GM21381 (cell line): Measurements from ENCODE around the gene ABCC1.

Source experiments
- ATAC-seq: cut with Tn5 transposase; IDR thresholded peaks from one replicate; pipeline ENCODE4 v1.9.1; 2021; ENCODE audit warnings: mild to moderate bottlenecking, moderate library complexity; ENCODE audit not compliant: unreplicated experiment

Gene ABCC1

GRCh38 chr16:15990902-15991301 lies 41.5 kb downstream of the ABCC1 start:
- no peak for ATAC-seq

GRCh38 chr16:15993128-15993527 lies 43.7 kb downstream of the ABCC1 start:
- no peak for ATAC-seq

GRCh38 chr16:15993541-15993940 lies 44.1 kb downstream of the ABCC1 start:
- no peak for ATAC-seq

GRCh38 chr16:15993946-15994665 lies 44.7 kb downstream of the ABCC1 start:
- ATAC-seq, result no peak

- ATAC-seq, result no peak
These were observed 47.2 kb downstream of the ABCC1 start for GRCh38 chr16:15996432-15997109.

- ATAC-seq, result no peak
These were observed 51.3 kb downstream of the ABCC1 start for GRCh38 chr16:16000685-16001084.

GRCh38 chr16:16001596-16002255 lies 52.3 kb downstream of the ABCC1 start:
- no peak for ATAC-seq

- ATAC-seq, result no peak
These were observed 54.4 kb downstream of the ABCC1 start for GRCh38 chr16:16003719-16004313.

- ATAC-seq, result no peak
These were observed 54.9 kb downstream of the ABCC1 start for GRCh38 chr16:16004314-16004749.

- ATAC-seq, result no peak
These were observed 56.3 kb downstream of the ABCC1 start for GRCh38 chr16:16005721-16006120.

- ATAC-seq, result no peak
These were observed 57.2 kb downstream of the ABCC1 start for GRCh38 chr16:16006650-16007049.

GRCh38 chr16:16007743-16008111 lies 58.3 kb downstream of the ABCC1 start:
- no peak for ATAC-seq

GRCh38 chr16:16008666-16009065 lies 59.2 kb downstream of the ABCC1 start:
- no peak for ATAC-seq

- no peak for ATAC-seq
These were observed 60.0 kb downstream of the ABCC1 start for GRCh38 chr16:16009401-16009800.

- ATAC-seq, result no peak
These were observed 60.8 kb downstream of the ABCC1 start for GRCh38 chr16:16010194-16010593.

GRCh38 chr16:16012144-16012543 lies 62.7 kb downstream of the ABCC1 start:
- ATAC-seq, result no peak

GRCh38 chr16:16013812-16014211 lies 64.4 kb downstream of the ABCC1 start:
- no peak for ATAC-seq

GRCh38 chr16:16014329-16015224 lies 65.2 kb downstream of the ABCC1 start:
- ATAC-seq, result no peak

GRCh38 chr16:16015849-16016248 lies 66.4 kb downstream of the ABCC1 start:
- ATAC-seq, result no peak

- no peak for ATAC-seq
These were observed 67.1 kb downstream of the ABCC1 start for GRCh38 chr16:16016388-16016964.
